Measurements from ENCODE around the gene KLHL29. TPM values are rescaled to one million over a fixed set of nuclear protein-coding genes. Genes with fewer than 3 reads are reported as not detected.

Gene KLHL29
- total RNA-seq, 2 experiments from 2014 or later: 0.23 to 0.66 TPM

GRCh38 chr2:23399674-23400261 lies 14.8 kb downstream of the KLHL29 start:
- intact Hi-C loops (cut with micrococcal nuclease; ENCODE audit: unreplicated experiment): no loop called here
- DNase-seq (ENCODE audit: low spot score): no peak
- H3K4me2 ChIP-seq (ENCODE audit: low read length): no peak overlapping the region
- no peaks in the 10 kb centered on the region for H3K9me2 ChIP-seq (ENCODE audit: insufficient read depth, low read length)
- H4K20me1 ChIP-seq (ENCODE audit: insufficient read depth, low read length): no peaks in the 10 kb centered on the region
- H3K36me3 ChIP-seq (ENCODE audit: insufficient read depth, low read length): no peaks in the 10 kb centered on the region
- POLR2A ChIA-PET: interaction anchor here (0.6 kb wide), 2 partner anchors 12 to 576 kb away, joined by 3 read pairs; no protein-coding TSS in a partner anchor
- no TSS peak for BruUV-seq (replicated peaks)
- CTCF ChIA-PET (ENCODE audit: unreplicated experiment): no interaction called here
- H3K27ac ChIP-seq (ENCODE audit: low read depth, low read length, poor library complexity, severe bottlenecking): no peak overlapping the region
- H3K79me2 ChIP-seq (ENCODE audit: insufficient read depth, low read depth, low read length): no peaks in the 10 kb centered on the region
- TF ChIP-seq, protein P1, sequence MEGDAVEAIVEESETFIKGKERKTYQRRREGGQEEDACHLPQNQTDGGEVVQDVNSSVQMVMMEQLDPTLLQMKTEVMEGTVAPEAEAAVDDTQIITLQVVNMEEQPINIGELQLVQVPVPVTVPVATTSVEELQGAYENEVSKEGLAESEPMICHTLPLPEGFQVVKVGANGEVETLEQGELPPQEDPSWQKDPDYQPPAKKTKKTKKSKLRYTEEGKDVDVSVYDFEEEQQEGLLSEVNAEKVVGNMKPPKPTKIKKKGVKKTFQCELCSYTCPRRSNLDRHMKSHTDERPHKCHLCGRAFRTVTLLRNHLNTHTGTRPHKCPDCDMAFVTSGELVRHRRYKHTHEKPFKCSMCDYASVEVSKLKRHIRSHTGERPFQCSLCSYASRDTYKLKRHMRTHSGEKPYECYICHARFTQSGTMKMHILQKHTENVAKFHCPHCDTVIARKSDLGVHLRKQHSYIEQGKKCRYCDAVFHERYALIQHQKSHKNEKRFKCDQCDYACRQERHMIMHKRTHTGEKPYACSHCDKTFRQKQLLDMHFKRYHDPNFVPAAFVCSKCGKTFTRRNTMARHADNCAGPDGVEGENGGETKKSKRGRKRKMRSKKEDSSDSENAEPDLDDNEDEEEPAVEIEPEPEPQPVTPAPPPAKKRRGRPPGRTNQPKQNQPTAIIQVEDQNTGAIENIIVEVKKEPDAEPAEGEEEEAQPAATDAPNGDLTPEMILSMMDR (conservative IDR thresholded peaks at IDR 0.05; ENCODE audit: low read length): peak; percentile 30; the same call in 1 of the 2 replicates
- no peak for TF ChIP-seq EZH2phosphoT487 (IDR thresholded peaks at IDR 0.05; ENCODE audit: borderline replicate concordance, low read depth, low read length)
- no peaks in the 10 kb centered on the region for H3K9me3 ChIP-seq (ENCODE audit: low read length)
- H3K4me1 ChIP-seq (ENCODE audit: insufficient read depth, low read length, poor library complexity, severe bottlenecking): peaks cover 13% of the 10 kb centered on the region
- H2AFZ ChIP-seq (ENCODE audit: low read length): no peak overlapping the region
- H3K4me3 ChIP-seq (ENCODE audit: low read depth, low read length, poor library complexity, severe bottlenecking): no peak overlapping the region

DNA sequence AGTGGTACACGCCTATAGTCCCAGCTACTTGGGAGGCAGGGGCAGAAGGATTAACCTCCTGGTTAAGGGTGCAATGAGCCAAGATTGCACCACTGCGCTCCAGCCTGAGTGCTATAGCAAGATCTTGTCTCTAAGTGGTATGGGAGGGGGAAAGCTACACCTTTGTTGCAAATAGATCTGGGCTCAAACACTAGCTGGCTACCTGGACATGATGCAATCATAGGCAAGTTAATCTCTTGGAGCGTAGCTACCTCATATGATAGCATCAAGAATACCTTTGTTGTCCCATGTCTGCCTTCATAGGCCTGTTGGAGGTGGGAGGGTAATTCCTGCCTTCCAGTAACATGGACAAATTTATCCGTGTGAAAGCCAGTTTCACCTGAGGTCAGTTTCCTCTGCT lies 15.7 kb downstream of the KLHL29 start:
- intact Hi-C loops (cut with micrococcal nuclease; ENCODE audit: unreplicated experiment): no loop called here
- Histone ChIP-seq H2AFZ (ENCODE audit: low read length) (no peak overlapping the region), H3K4me1 (ENCODE audit: insufficient read depth, low read length, poor library complexity, severe bottlenecking) (peaks cover 17% of the 10 kb centered on the region), H3K9me3 (ENCODE audit: low read length) (no peaks in the 10 kb centered on the region), H3K36me3 (ENCODE audit: insufficient read depth, low read length) (no peaks in the 10 kb centered on the region), H3K4me3 (ENCODE audit: low read depth, low read length, poor library complexity, severe bottlenecking) (no peak overlapping the region), H3K4me2 (ENCODE audit: low read length) (no peak overlapping the region), H3K79me2 (ENCODE audit: insufficient read depth, low read depth, low read length) (no peaks in the 10 kb centered on the region), H3K9me2 (ENCODE audit: insufficient read depth, low read length) (no peaks in the 10 kb centered on the region), H3K27ac (ENCODE audit: low read depth, low read length, poor library complexity, severe bottlenecking) (no peak overlapping the region), H4K20me1 (ENCODE audit: insufficient read depth, low read length) (no peaks in the 10 kb centered on the region)
- no peak for DNase-seq (ENCODE audit: low spot score)
- ChIA-PET POLR2A (no interaction called here), CTCF (ENCODE audit: unreplicated experiment) (no interaction called here)
- no peak for TF ChIP-seq EZH2phosphoT487 (IDR thresholded peaks at IDR 0.05; ENCODE audit: borderline replicate concordance, low read depth, low read length)
- TF ChIP-seq, protein P1 (conservative IDR thresholded peaks at IDR 0.05; ENCODE audit: low read length): no peak
- BruUV-seq (replicated peaks): no TSS peak

DNA sequence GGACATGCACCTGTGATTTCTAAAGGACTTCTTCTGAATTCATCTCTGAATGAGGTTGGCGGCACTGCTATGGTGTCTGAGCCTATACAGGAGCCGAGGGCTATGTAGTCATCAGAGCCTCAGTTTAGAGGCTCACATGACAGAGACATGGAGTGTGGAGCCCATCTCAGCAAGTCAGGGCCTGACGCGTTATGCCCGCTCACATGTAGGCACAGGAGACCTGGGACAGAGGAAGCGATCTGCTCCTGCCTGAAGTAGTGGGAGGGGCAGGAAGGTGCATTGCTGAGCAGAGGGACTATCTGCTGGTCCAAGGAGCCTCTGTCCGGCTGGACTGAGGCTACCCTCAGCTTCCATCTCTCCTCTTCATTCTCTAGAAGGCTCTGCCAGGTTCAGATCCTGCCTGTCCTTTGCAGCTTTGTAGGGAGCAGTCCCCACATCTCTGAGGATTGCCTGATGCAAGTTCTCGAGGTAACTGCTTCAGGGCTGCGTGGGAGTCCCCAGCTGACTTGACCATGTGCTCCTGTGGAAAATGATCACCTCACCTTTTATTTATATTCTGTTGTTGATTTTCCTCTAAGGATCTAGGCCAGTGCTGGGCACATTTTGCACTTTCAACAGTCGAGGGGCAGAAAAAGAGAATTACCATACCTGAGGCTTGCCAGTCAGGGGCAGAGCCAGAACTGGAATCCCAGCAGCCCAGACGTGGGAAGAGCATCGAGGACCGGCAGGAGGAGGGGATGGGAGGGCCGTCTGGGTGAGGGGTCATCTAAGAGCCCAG lies 16.6 kb downstream of the KLHL29 start:
- POLR2A ChIA-PET: no interaction called here
- intact Hi-C loops (cut with micrococcal nuclease; ENCODE audit: unreplicated experiment): no loop called here
- H4K20me1 ChIP-seq (ENCODE audit: insufficient read depth, low read length): no peaks in the 10 kb centered on the region
- CTCF ChIA-PET (ENCODE audit: unreplicated experiment): no interaction called here
- no peaks in the 10 kb centered on the region for H3K79me2 ChIP-seq (ENCODE audit: insufficient read depth, low read depth, low read length)
- no peaks in the 10 kb centered on the region for H3K9me3 ChIP-seq (ENCODE audit: low read length)
- H3K4me1 ChIP-seq (ENCODE audit: insufficient read depth, low read length, poor library complexity, severe bottlenecking): peaks cover 17% of the 10 kb centered on the region
- no peak overlapping the region for H3K4me3 ChIP-seq (ENCODE audit: low read depth, low read length, poor library complexity, severe bottlenecking)
- H3K4me2 ChIP-seq (ENCODE audit: low read length): no peak overlapping the region
- no peak for DNase-seq (ENCODE audit: low spot score)
- no peaks in the 10 kb centered on the region for H3K36me3 ChIP-seq (ENCODE audit: insufficient read depth, low read length)
- TF ChIP-seq, protein P1 (conservative IDR thresholded peaks at IDR 0.05; ENCODE audit: low read length): no peak
- no peak for TF ChIP-seq EZH2phosphoT487 (IDR thresholded peaks at IDR 0.05; ENCODE audit: borderline replicate concordance, low read depth, low read length)
- BruUV-seq (replicated peaks): no TSS peak
- no peak overlapping the region for H3K27ac ChIP-seq (ENCODE audit: low read depth, low read length, poor library complexity, severe bottlenecking)
- H3K9me2 ChIP-seq (ENCODE audit: insufficient read depth, low read length): no peaks in the 10 kb centered on the region
- H2AFZ ChIP-seq (ENCODE audit: low read length): no peak overlapping the region

Measured in OCI-LY7 (cell line).